ENCODE results near the gene CENPK. TPM values are rescaled to one million over a fixed set of nuclear protein-coding genes. Genes with fewer than 3 reads are reported as not detected.
A peak's percentile ranks its signal among the peaks of the same experiment; 100 is the strongest.

Gene CENPK
- total RNA-seq, 1 donor from 2014 or later, result 15.1 TPM

- no peak for ATAC-seq (ENCODE audit: low read depth)
- DNase-seq, result no peak
- no peak overlapping the region for H3K27ac Mint-ChIP-seq
- no peaks in the 10 kb centered on the region for H3K27me3 Mint-ChIP-seq
- CTCF ChIA-PET, result no interaction called here
- no peaks in the 10 kb centered on the region for H3K9me3 Mint-ChIP-seq
- POLR2A ChIA-PET, result no interaction called here
- intact Hi-C loops (cut with micrococcal nuclease), result loop anchor here (2.0 kb wide), 1 partner anchor 14 kb away; no protein-coding TSS in a partner anchor
- H3K4me1 Mint-ChIP-seq, result peaks cover 6% of the 10 kb centered on the region
- peaks cover 8% of the 10 kb centered on the region for H3K36me3 Mint-ChIP-seq (ENCODE audit: low read depth)
- no peak for TF ChIP-seq CTCF (IDR thresholded peaks at IDR 0.05)
- H3K4me3 Mint-ChIP-seq, result no peak overlapping the region
Observed at GRCh38 chr5:65478336-65478735, 84.6 kb downstream of the CENPK start.

GRCh38 chr5:65475895-65476294, 87.1 kb downstream of the CENPK start:
- Mint-ChIP-seq H3K4me3 (no peak overlapping the region), H3K27me3 (no peaks in the 10 kb centered on the region), H3K27ac (peak overlapping the region; percentile 30), H3K36me3 (ENCODE audit: low read depth) (no peaks in the 10 kb centered on the region), H3K9me3 (no peaks in the 10 kb centered on the region), H3K4me1 (no peaks in the 10 kb centered on the region)
- ATAC-seq (ENCODE audit: low read depth) (no peak), DNase-seq (no peak)
- intact Hi-C loops (cut with micrococcal nuclease), result no loop called here
- CTCF ChIA-PET, result no interaction called here
- TF ChIP-seq CTCF (IDR thresholded peaks at IDR 0.05), result no peak
- POLR2A ChIA-PET, result no interaction called here

- DNase-seq (no peak), ATAC-seq (ENCODE audit: low read depth) (no peak)
- no peaks in the 10 kb centered on the region for H3K9me3 Mint-ChIP-seq
- intact Hi-C loops (cut with micrococcal nuclease), result no loop called here
- H3K36me3 Mint-ChIP-seq (ENCODE audit: low read depth), result no peaks in the 10 kb centered on the region
- no peak for TF ChIP-seq CTCF (IDR thresholded peaks at IDR 0.05)
- no peaks in the 10 kb centered on the region for H3K27me3 Mint-ChIP-seq
- ChIA-PET CTCF (interaction anchor here (1.5 kb wide), 1 partner anchor 8 kb away, joined by 6 read pairs; no protein-coding TSS in a partner anchor), POLR2A (no interaction called here)
- no peak overlapping the region for H3K27ac Mint-ChIP-seq
- H3K4me1 Mint-ChIP-seq, result no peaks in the 10 kb centered on the region
- no peak overlapping the region for H3K4me3 Mint-ChIP-seq
Observed at GRCh38 chr5:65475336-65475735, 87.6 kb downstream of the CENPK start.

GRCh38 chr5:65474130-65474711, 88.7 kb downstream of the CENPK start:
- Mint-ChIP-seq H3K27me3 (no peaks in the 10 kb centered on the region), H3K9me3 (no peaks in the 10 kb centered on the region), H3K36me3 (ENCODE audit: low read depth) (no peaks in the 10 kb centered on the region), H3K4me3 (no peak overlapping the region), H3K4me1 (no peaks in the 10 kb centered on the region), H3K27ac (no peak overlapping the region)
- ChIA-PET CTCF (interaction anchor here (1.5 kb wide), 1 partner anchor 9 kb away, joined by 6 read pairs; no protein-coding TSS in a partner anchor), POLR2A (interaction anchor here (0.6 kb wide), 1 partner anchor 1886 kb away, joined by 3 read pairs; no protein-coding TSS in a partner anchor)
- intact Hi-C loops (cut with micrococcal nuclease), result no loop called here
- ATAC-seq (ENCODE audit: low read depth) (no peak), DNase-seq (no peak)
- no peak for TF ChIP-seq CTCF (IDR thresholded peaks at IDR 0.05)

- H3K27me3 Mint-ChIP-seq, result no peaks in the 10 kb centered on the region
- ChIA-PET CTCF (no interaction called here), POLR2A (no interaction called here)
- intact Hi-C loops (cut with micrococcal nuclease), result no loop called here
- no peak overlapping the region for H3K27ac Mint-ChIP-seq
- no peak for DNase-seq
- TF ChIP-seq CTCF (IDR thresholded peaks at IDR 0.05), result no peak
- H3K4me1 Mint-ChIP-seq, result no peaks in the 10 kb centered on the region
- ATAC-seq (ENCODE audit: low read depth), result no peak
- no peaks in the 10 kb centered on the region for H3K36me3 Mint-ChIP-seq (ENCODE audit: low read depth)
- no peak overlapping the region for H3K4me3 Mint-ChIP-seq
- no peaks in the 10 kb centered on the region for H3K9me3 Mint-ChIP-seq
Observed at GRCh38 chr5:65468633-65469032, 94.3 kb downstream of the CENPK start.

Other genes with a start within 250 kb of the CENPK start
- gene ADAMTS6, start 81.2 kb downstream of the CENPK start, total RNA-seq, result 3.2 and 4.1 TPM in 2 replicates
- 57.8 and 69.7 TPM in 2 replicates for gene PPWD1, start 128 bp upstream of the CENPK start, total RNA-seq
- gene TRIM23, start 61.2 kb upstream of the CENPK start, total RNA-seq, result 11.7 and 13.0 TPM in 2 replicates
- gene SHLD3, start 61.9 kb upstream of the CENPK start, total RNA-seq, result 5.7 and 6.2 TPM in 2 replicates
- gene TRAPPC13, start 61.9 kb upstream of the CENPK start, total RNA-seq, result 19.3 and 29.0 TPM in 2 replicates
- gene SGTB, start 158.9 kb upstream of the CENPK start, total RNA-seq, result 7.1 and 9.5 TPM in 2 replicates
- 14.2 and 16.5 TPM in 2 replicates for gene NLN, start 159.0 kb upstream of the CENPK start, total RNA-seq